K562 (cell line): Measurements from ENCODE around the gene WWOX. TPM values are rescaled to one million over a fixed set of nuclear protein-coding genes. Genes with fewer than 3 reads are reported as not detected.

Source experiments
- CSDE1 ChIP-seq, 2 experiments: fragments of 450-650 bp; IDR thresholded peaks; 2 replicates each; pipeline ENCODE4 v1.6.1; 2016; ENCODE audit warnings: mild to moderate bottlenecking in 1 of 2
- ELF2 ChIP-seq: fragments of 250-450 bp; sonication (Bioruptor Pico); IDR thresholded peaks from 2 replicates; pipeline ENCODE4 v1.5.0; 2021; ENCODE audit warnings: mild to moderate bottlenecking
- HNRNPH1 ChIP-seq: fragments of 200-400 bp; formaldehyde crosslinking; optimal IDR thresholded peaks from 2 replicates; pipeline ENCODE3; 2017; ENCODE audit warnings: low read depth, mild to moderate bottlenecking, low read length, moderate library complexity
- NFE2L1 ChIP-seq: fragments of 450-650 bp; IDR thresholded peaks from 2 replicates; pipeline ENCODE4 v1.6.1; 2016; ENCODE audit warnings: missing genetic modification characterization, low read depth, mild to moderate bottlenecking, missing compliant biosample characterization, moderate library complexity, borderline replicate concordance
- POLR2G ChIP-seq: fragments of 200-400 bp; formaldehyde crosslinking; IDR thresholded peaks from 2 replicates; pipeline ENCODE4 v1.6.1; 2017; ENCODE audit warnings: low read depth, mild to moderate bottlenecking, antibody characterized with exemption, low read length, moderate library complexity
- RBFOX2 ChIP-seq: fragments of 200-400 bp; formaldehyde crosslinking; IDR thresholded peaks from 2 replicates; pipeline ENCODE4 v1.6.1; 2017; ENCODE audit warnings: low read depth, mild to moderate bottlenecking, low read length, moderate library complexity
- SUPT5H ChIP-seq: fragments of 450-650 bp; IDR thresholded peaks from 2 replicates; pipeline ENCODE4 v1.6.1; 2016
- TAF9B ChIP-seq: fragments of 450-650 bp; IDR thresholded peaks from 2 replicates; pipeline ENCODE4 v1.6.1; 2018; ENCODE audit warnings: mild to moderate bottlenecking; ENCODE audit not compliant: partially characterized antibody
- TCFL5 ChIP-seq: fragments of 250-450 bp; sonication (Bioruptor Pico); conservative IDR thresholded peaks from 2 replicates; pipeline ENCODE4 v1.6.1; 2021; ENCODE audit warnings: mild to moderate bottlenecking, moderate library complexity, matching md5 sums
- TOE1 ChIP-seq, 2 experiments: fragments of 450-650 bp in 1 of 2; sonication (generic) in 1 of 2; formaldehyde crosslinking in 1 of 2; IDR thresholded peaks; 2 replicates each; pipeline versions ENCODE4 v1.7.1 to v1.8.0; 2016 to 2022; ENCODE audit warnings: borderline replicate concordance in 2 of 2, mild to moderate bottlenecking in 2 of 2, antibody characterized with exemption in 1 of 2, inconsistent platforms in 1 of 2, low read depth in 1 of 2, missing genetic modification reagents in 1 of 2, moderate library complexity in 1 of 2
- ZEB2 ChIP-seq: fragments of 450-650 bp; IDR thresholded peaks from 2 replicates; pipeline ENCODE4 v1.6.1; 2016
- polyA plus RNA-seq, 8 experiments: library from polyadenylated mRNA; depleted of rRNA in 4 of 8; stranded (reverse) in 5 of 8; unstranded in 3 of 8; fragments of >200 nt; fragmentation: Nextera tagmentation in 2 of 8; fragmentation: Illumina TruSeq in 1 of 8; extraction: Ambion mirVana in 2 of 8; extraction: Trizol in 1 of 8; gene quantifications; 2 replicates each; pipeline versions ENCODE4 v1.2.1 to v1.2.3, GENCODE V29; 2011 to 2014; ENCODE audit warnings: inconsistent platforms in 1 of 8, missing spikeins in 1 of 8
- total RNA-seq, 7 experiments: library from RNA; depleted of rRNA in 6 of 7; stranded (reverse); fragments of >200 nt in 6 of 7; fragmentation: Illumina TruSeq in 2 of 7; extraction: Trizol in 2 of 7; gene quantifications; 2 replicates each; pipeline versions ENCODE4 v1.2.1 to v1.2.3, GENCODE V29; 2011 to 2021; ENCODE audit warnings: low replicate concordance in 1 of 7
- TF ChIP-seq, protein P1 (sequence below), 2 experiments: IDR thresholded peaks; 2 replicates each; pipeline ENCODE4 v1.6.1; 2012; ENCODE audit warnings: improper control_type of control experiment in 2 of 2, low read depth in 2 of 2, low read length in 2 of 2, borderline replicate concordance in 1 of 2
- TF ChIP-seq, protein P2 (sequence below), 2 experiments: fragments of 450-650 bp; formaldehyde crosslinking in 1 of 2; IDR thresholded peaks; 2 replicates each; pipeline versions ENCODE4 v1.4.0 to v1.6.1; 2014 to 2020; ENCODE audit warnings: mild to moderate bottlenecking in 2 of 2, borderline replicate concordance in 1 of 2, low read depth in 1 of 2
- TF ChIP-seq, protein P3 (sequence below): fragments of 250-450 bp; sonication (Bioruptor Pico); IDR thresholded peaks from 2 replicates; pipeline ENCODE4 v1.8.0; 2021; ENCODE audit warnings: borderline replicate concordance, mild to moderate bottlenecking, moderate library complexity; ENCODE audit not compliant: poor library complexity, severe bottlenecking

The WWOX gene
- total and polyA plus RNA-seq, 9 of the 15 experiments (the other 6 are each of a cell fraction or from before 2014, with no cell fraction given): 1.6 to 22.7 (median 8.1) TPM

DNA sequence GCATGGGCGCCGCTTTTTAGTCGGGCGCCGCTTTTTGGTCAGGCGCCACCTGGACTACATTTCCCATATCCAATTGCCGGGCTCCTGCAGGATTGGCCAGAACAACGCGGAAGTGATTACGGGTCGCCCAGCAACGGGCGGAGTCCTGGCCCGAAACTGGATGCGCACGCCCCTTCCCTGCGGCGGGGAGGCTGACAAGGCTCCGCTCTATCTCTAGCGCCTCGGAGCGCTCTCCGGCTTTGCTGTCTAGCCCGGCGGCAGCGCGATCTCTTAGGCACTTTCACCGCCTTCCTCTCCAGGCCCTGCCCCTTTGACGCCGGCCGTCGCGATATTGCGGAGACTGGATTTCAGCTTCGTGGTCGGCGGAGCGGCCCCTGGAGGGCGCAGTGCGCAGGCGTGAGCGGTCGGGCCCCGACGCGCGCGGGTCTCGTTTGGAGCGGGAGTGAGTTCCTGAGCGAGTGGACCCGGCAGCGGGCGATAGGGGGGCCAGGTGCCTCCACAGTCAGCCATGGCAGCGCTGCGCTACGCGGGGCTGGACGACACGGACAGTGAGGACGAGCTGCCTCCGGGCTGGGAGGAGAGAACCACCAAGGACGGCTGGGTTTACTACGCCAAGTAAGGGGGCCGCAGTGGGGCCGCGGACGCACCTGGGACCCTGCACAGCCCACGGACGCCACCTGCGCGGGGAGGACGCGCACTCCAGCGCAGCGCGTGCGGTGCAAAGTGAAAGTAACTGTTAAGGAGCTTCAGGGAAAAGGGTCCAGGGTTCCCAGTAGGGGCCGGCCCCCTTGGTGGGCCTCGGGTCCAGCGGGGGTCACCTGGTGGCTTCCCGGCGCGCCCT, at the start of gene WWOX (continued):
- TF ChIP-seq, protein P1, sequence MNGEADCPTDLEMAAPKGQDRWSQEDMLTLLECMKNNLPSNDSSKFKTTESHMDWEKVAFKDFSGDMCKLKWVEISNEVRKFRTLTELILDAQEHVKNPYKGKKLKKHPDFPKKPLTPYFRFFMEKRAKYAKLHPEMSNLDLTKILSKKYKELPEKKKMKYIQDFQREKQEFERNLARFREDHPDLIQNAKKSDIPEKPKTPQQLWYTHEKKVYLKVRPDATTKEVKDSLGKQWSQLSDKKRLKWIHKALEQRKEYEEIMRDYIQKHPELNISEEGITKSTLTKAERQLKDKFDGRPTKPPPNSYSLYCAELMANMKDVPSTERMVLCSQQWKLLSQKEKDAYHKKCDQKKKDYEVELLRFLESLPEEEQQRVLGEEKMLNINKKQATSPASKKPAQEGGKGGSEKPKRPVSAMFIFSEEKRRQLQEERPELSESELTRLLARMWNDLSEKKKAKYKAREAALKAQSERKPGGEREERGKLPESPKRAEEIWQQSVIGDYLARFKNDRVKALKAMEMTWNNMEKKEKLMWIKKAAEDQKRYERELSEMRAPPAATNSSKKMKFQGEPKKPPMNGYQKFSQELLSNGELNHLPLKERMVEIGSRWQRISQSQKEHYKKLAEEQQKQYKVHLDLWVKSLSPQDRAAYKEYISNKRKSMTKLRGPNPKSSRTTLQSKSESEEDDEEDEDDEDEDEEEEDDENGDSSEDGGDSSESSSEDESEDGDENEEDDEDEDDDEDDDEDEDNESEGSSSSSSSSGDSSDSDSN (IDR thresholded peaks at IDR 0.05; ENCODE audit: borderline replicate concordance in 1 of 2, low read depth in 2 of 2, low read length in 2 of 2): peak; percentile 39 to 54; a peak in 2 of 4 replicates
- TF ChIP-seq, protein P2, sequence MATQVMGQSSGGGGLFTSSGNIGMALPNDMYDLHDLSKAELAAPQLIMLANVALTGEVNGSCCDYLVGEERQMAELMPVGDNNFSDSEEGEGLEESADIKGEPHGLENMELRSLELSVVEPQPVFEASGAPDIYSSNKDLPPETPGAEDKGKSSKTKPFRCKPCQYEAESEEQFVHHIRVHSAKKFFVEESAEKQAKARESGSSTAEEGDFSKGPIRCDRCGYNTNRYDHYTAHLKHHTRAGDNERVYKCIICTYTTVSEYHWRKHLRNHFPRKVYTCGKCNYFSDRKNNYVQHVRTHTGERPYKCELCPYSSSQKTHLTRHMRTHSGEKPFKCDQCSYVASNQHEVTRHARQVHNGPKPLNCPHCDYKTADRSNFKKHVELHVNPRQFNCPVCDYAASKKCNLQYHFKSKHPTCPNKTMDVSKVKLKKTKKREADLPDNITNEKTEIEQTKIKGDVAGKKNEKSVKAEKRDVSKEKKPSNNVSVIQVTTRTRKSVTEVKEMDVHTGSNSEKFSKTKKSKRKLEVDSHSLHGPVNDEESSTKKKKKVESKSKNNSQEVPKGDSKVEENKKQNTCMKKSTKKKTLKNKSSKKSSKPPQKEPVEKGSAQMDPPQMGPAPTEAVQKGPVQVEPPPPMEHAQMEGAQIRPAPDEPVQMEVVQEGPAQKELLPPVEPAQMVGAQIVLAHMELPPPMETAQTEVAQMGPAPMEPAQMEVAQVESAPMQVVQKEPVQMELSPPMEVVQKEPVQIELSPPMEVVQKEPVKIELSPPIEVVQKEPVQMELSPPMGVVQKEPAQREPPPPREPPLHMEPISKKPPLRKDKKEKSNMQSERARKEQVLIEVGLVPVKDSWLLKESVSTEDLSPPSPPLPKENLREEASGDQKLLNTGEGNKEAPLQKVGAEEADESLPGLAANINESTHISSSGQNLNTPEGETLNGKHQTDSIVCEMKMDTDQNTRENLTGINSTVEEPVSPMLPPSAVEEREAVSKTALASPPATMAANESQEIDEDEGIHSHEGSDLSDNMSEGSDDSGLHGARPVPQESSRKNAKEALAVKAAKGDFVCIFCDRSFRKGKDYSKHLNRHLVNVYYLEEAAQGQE (IDR thresholded peaks at IDR 0.05; ENCODE audit: borderline replicate concordance): no peak
- TF ChIP-seq, protein P2 (CRISPR knock-in tag; IDR thresholded peaks at IDR 0.05; ENCODE audit: low read depth): no peak
- TF ChIP-seq, protein P3, sequence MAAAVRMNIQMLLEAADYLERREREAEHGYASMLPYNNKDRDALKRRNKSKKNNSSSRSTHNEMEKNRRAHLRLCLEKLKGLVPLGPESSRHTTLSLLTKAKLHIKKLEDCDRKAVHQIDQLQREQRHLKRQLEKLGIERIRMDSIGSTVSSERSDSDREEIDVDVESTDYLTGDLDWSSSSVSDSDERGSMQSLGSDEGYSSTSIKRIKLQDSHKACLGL (CRISPR knock-in tag): no peak
- TF ChIP-seq TOE1 (IDR thresholded peaks at IDR 0.05; ENCODE audit: borderline replicate concordance) (peak; percentile 97), TOE1 (CRISPR knock-in tag; IDR thresholded peaks at IDR 0.05; ENCODE audit: borderline replicate concordance, low read depth) (no peak), HNRNPH1 (no peak), CSDE1 (IDR thresholded peaks at IDR 0.05) (no peak), NFE2L1 (tag) (no peak), POLR2G (peak; percentile 92), ELF2 (CRISPR knock-in tag) (peak; percentile 83), RBFOX2 (peak; percentile 90), TCFL5 (CRISPR knock-in tag) (no peak), ZEB2 (peak; percentile 60), TAF9B (peak; percentile 0), SUPT5H (peak; percentile 77)
